Lung (tissue), 12 donors: Measurements from ENCODE around the gene PKP1. TPM values are rescaled to one million over a fixed set of nuclear protein-coding genes. Genes with fewer than 3 reads are reported as not detected.
"Not testable (repeated sequence)": the region's sequence is repeated elsewhere in the genome, so short reads cannot be mapped to it uniquely, and the experiment has no call there.

Source experiments
- ATAC-seq: fragments of 200-7000 bp; cut with Tn5 transposase; one replicate; pipeline ENCODE4 v1.9.1; 2020; ENCODE audit warnings: moderate number of reproducible peaks; ENCODE audit not compliant: insufficient read depth, low FRiP score
- DNase-seq, 3 donors: peaks; one replicate each; pipeline ENCODE4 v3.0.0-alpha.2; 2013 to 2017
- H3K27ac ChIP-seq, 2 donors: one replicate each; pipeline ENCODE4 v1.5.1; 2013; ENCODE audit warnings: mild to moderate bottlenecking in 2 of 2, moderate library complexity in 2 of 2, control low read depth in 1 of 2, inconsistent platforms in 1 of 2, low read depth in 1 of 2, low read length in 1 of 2
- H3K27me3 ChIP-seq, 3 donors: one replicate each; pipeline ENCODE4 v1.5.1; 2013; ENCODE audit warnings: low read length in 2 of 3; ENCODE audit not compliant: control insufficient read depth in 3 of 3, insufficient read depth in 3 of 3
- H3K36me3 ChIP-seq, 4 donors: one replicate each; pipeline ENCODE4 v1.5.1; 2013; ENCODE audit warnings: low read length in 4 of 4, mild to moderate bottlenecking in 1 of 4, moderate library complexity in 1 of 4; ENCODE audit not compliant: control insufficient read depth in 4 of 4, insufficient read depth in 4 of 4
- H3K4me1 ChIP-seq, 5 donors: one replicate each; pipeline ENCODE4 v1.5.1; 2013; ENCODE audit warnings: low read length in 5 of 5, mild to moderate bottlenecking in 2 of 5, moderate library complexity in 1 of 5; ENCODE audit not compliant: control insufficient read depth in 5 of 5, insufficient read depth in 5 of 5
- H3K4me3 ChIP-seq: one replicate; pipeline ENCODE4 v1.5.1; 2013; ENCODE audit warnings: mild to moderate bottlenecking, control low read depth, moderate library complexity
- H3K9ac ChIP-seq, 2 donors: one replicate each; pipeline ENCODE4 v1.5.1; 2013; ENCODE audit warnings: low read length in 2 of 2, control low read depth in 1 of 2; ENCODE audit not compliant: insufficient read depth in 1 of 2
- H3K9me3 ChIP-seq, 4 donors: one replicate each; pipeline ENCODE4 v1.5.1; 2013; ENCODE audit warnings: low read length in 3 of 4, mild to moderate bottlenecking in 1 of 4, moderate library complexity in 1 of 4; ENCODE audit not compliant: control insufficient read depth in 4 of 4, insufficient read depth in 3 of 4
- WGBS, 2 donors: extraction: QIAGEN DNeasy Blood & Tissue Kit; methylation state at CpG; one replicate each; pipeline ENCODE4 v1.1.7; 2013; 5-methylcytosine and 5-hydroxymethylcytosine counted together
- polyA plus RNA-seq, 2 donors: library from polyadenylated mRNA; stranded (reverse); fragments of 200-250 nt; gene quantifications; one replicate each; pipeline ENCODE4 v1.2.1, GENCODE V29; 2013
- total RNA-seq, 2 donors: library from RNA; depleted of rRNA in 1 of 2; stranded (reverse); fragments of >200 nt in 1 of 2; gene quantifications; one replicate each; pipeline ENCODE4 v1.2.1, GENCODE V29; 2014 to 2021
- TF ChIP-seq, protein P1 (sequence below): IDR thresholded peaks from 2 replicates; pipeline ENCODE4 v1.5.1; 2012; ENCODE audit warnings: mild to moderate bottlenecking; ENCODE audit errors: control extremely low read depth, extremely low read depth
- donor health status: control.
- donor health status: control.
- donor health status: Bipolar disorder and iron deficiency.
- donor health status: healthy.
- donor health status: DM: yes; HTN: yes; CAD: no.

Gene PKP1
- total and polyA plus RNA-seq, 4 donors = 0.88 to 14.2 (median 3.1) TPM

- no peaks in the 10 kb centered on the region for H3K27me3 ChIP-seq
- DNase-seq (peak; percentile 52 to 78 (median 56)), ATAC-seq (peak; percentile 85)
- no peak overlapping the region for H3K9ac ChIP-seq
- TF ChIP-seq, protein P1, sequence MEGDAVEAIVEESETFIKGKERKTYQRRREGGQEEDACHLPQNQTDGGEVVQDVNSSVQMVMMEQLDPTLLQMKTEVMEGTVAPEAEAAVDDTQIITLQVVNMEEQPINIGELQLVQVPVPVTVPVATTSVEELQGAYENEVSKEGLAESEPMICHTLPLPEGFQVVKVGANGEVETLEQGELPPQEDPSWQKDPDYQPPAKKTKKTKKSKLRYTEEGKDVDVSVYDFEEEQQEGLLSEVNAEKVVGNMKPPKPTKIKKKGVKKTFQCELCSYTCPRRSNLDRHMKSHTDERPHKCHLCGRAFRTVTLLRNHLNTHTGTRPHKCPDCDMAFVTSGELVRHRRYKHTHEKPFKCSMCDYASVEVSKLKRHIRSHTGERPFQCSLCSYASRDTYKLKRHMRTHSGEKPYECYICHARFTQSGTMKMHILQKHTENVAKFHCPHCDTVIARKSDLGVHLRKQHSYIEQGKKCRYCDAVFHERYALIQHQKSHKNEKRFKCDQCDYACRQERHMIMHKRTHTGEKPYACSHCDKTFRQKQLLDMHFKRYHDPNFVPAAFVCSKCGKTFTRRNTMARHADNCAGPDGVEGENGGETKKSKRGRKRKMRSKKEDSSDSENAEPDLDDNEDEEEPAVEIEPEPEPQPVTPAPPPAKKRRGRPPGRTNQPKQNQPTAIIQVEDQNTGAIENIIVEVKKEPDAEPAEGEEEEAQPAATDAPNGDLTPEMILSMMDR = peak; percentile 74
- no peak overlapping the region for H3K27ac ChIP-seq
- peaks cover 0 to 2% (median 0%) of the 10 kb centered on the region in 4 donors for H3K9me3 ChIP-seq
- WGBS, 2 donors = 51 to 58% methylated on average over 21 to 24 of the region's 24 CpGs
- H3K4me1 ChIP-seq = peaks cover 0 to 12% (median 0%) of the 10 kb centered on the region in 5 donors
- H3K4me3 ChIP-seq = no peak overlapping the region
- no peaks in the 10 kb centered on the region for H3K36me3 ChIP-seq
These were observed 28.5 kb upstream of the PKP1 start for GRCh38 chr1:201254625-201255478.

DNA sequence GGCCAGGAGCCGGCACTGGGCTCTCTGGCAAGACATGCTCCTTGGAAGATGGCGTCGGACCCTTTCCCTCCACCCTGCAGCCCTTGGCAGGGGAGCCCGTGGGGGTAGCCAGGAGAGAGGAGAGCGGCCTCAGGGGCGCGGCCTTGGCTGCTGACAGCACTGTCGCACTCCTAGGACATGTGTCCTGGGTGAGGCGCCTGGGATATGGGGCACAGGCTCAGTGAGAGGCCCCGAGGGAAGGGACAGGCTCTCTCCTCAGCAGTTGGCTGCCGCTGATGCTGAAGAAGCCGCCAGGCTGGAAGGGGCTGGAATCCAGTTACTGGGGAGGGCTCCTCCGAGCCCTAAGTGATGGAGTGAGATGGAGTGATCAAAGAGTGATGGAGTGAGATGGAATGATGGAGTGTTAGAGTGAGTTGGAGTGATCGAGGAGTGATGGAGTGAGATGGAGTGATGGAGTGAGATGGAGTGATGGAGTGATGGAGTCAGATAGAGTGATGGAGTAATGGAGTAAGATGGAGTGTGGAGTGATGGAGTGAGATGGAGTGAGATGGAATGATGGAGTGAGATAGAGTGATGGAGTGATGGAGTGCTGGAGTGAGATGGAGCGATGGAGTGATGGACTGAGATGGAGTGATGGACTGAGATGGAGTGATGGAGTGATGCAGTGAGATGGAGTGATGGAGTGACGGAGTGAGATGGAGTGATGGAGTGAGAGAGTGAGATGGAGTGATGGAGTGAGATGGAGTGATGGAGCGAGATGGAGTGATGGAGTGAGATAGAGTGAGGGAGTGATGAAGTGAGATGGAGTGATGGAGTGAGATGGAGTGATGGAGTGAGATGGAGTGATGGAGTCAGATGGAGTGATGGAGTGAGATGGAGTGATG lies 27.6 kb upstream of the PKP1 start:
- WGBS, 2 donors = 82 to 87% methylated on average over 17 of the region's 17 CpGs

GRCh38 chr1:201258132-201258531 lies 25.2 kb upstream of the PKP1 start:
- not testable (repeated sequence) for H3K27ac ChIP-seq, H3K27me3 ChIP-seq, H3K9ac ChIP-seq, H3K9me3 ChIP-seq, H3K4me3 ChIP-seq, ATAC-seq, H3K36me3 ChIP-seq
- peaks cover 0 to 12% (median 4%) of the 10 kb centered on the region in 5 donors for H3K4me1 ChIP-seq
- peak in 1 of 3 donors; percentile 33 for DNase-seq

More for the DNA sequence above, 27.6 kb upstream of the PKP1 start:
- no peaks in the 10 kb centered on the region for H3K27me3 ChIP-seq
- no peak overlapping the region for H3K4me3 ChIP-seq
- peaks cover 0 to 15% (median 4%) of the 10 kb centered on the region in 5 donors for H3K4me1 ChIP-seq
- DNase-seq (peak in 1 of 3 donors; percentile 39), ATAC-seq (no peak)
- H3K27ac ChIP-seq = no peak overlapping the region
- peaks cover 0 to 2% (median 0%) of the 10 kb centered on the region in 4 donors for H3K9me3 ChIP-seq
- H3K36me3 ChIP-seq = no peaks in the 10 kb centered on the region
- H3K9ac ChIP-seq = no peak overlapping the region
- TF ChIP-seq, protein P1 = no peak
